Esophagus (tissue), 2 donors: ENCODE data around the gene ARHGDIA. TPM values are rescaled to one million over a fixed set of nuclear protein-coding genes. Genes with fewer than 3 reads are reported as not detected.

Source experiments
- H3K27ac ChIP-seq, 2 donors: one replicate each; pipeline ENCODE4 v1.5.1; 2013; ENCODE audit warnings: low read depth in 2 of 2, mild to moderate bottlenecking in 2 of 2, inconsistent platforms in 1 of 2, low read length in 1 of 2, moderate library complexity in 1 of 2
- H3K27me3 ChIP-seq, 2 donors: one replicate each; pipeline ENCODE4 v1.6.1; 2013; ENCODE audit warnings: low read length in 2 of 2, control low read depth in 1 of 2, mild to moderate bottlenecking in 1 of 2; ENCODE audit not compliant: insufficient read depth in 2 of 2, control insufficient read depth in 1 of 2
- H3K36me3 ChIP-seq, 2 donors: one replicate each; pipeline ENCODE4 v1.6.1; 2013; ENCODE audit warnings: low read length in 1 of 2; ENCODE audit not compliant: control insufficient read depth in 2 of 2, insufficient read depth in 2 of 2
- H3K4me1 ChIP-seq, 2 donors: one replicate each; pipeline ENCODE4 v1.6.1; 2013; ENCODE audit warnings: low read length in 1 of 2; ENCODE audit not compliant: control insufficient read depth in 2 of 2, insufficient read depth in 2 of 2
- H3K4me3 ChIP-seq, 2 donors: one replicate each; pipeline ENCODE4 v1.5.1; 2013; ENCODE audit warnings: low read length in 2 of 2, mild to moderate bottlenecking in 2 of 2, low read depth in 1 of 2, moderate library complexity in 1 of 2
- H3K9me3 ChIP-seq, 2 donors: one replicate each; pipeline ENCODE4 v1.6.1; 2013; ENCODE audit warnings: mild to moderate bottlenecking in 2 of 2, low read depth in 1 of 2, low read length in 1 of 2, moderate library complexity in 1 of 2; ENCODE audit not compliant: control insufficient read depth in 2 of 2, insufficient read depth in 1 of 2
- WGBS, 2 donors: extraction: QIAGEN DNeasy Blood & Tissue Kit; methylation state at CpG; one replicate each; pipeline ENCODE4 v1.1.7; 2013; 5-methylcytosine and 5-hydroxymethylcytosine counted together
- polyA plus RNA-seq, 2 donors: library from polyadenylated mRNA; stranded (reverse); fragments of 200-250 nt; gene quantifications; one replicate each; pipeline ENCODE4 v1.2.3, GENCODE V29; 2013
- donor health status: healthy with polysubstance abuse.
- donor health status: Bipolar disorder and iron deficiency.

Gene ARHGDIA
- polyA plus RNA-seq, 2 donors, result 201 to 209 TPM

- peaks cover 3 to 15% of the 10 kb centered on the region in 2 donors for H3K4me1 ChIP-seq
- no peaks in the 10 kb centered on the region for H3K9me3 ChIP-seq
- H3K36me3 ChIP-seq, result peaks cover 16 to 43% of the 10 kb centered on the region in 2 donors
- no peaks in the 10 kb centered on the region for H3K27me3 ChIP-seq
- H3K27ac ChIP-seq, result no peak overlapping the region
- no peak overlapping the region for H3K4me3 ChIP-seq
- 89 to 90% methylated on average over 9 of the region's 9 CpGs for WGBS, 2 donors
Measured at GRCh38 chr17:81889602-81890001, 18.5 kb upstream of the ARHGDIA start.

- 91 to 93% methylated on average over 16 of the region's 16 CpGs for WGBS, 2 donors
- H3K4me1 ChIP-seq, result peaks cover 3 to 15% of the 10 kb centered on the region in 2 donors
- no peak overlapping the region for H3K4me3 ChIP-seq
- H3K27me3 ChIP-seq, result no peaks in the 10 kb centered on the region
- no peak overlapping the region for H3K27ac ChIP-seq
- peaks cover 16 to 45% of the 10 kb centered on the region in 2 donors for H3K36me3 ChIP-seq
- no peaks in the 10 kb centered on the region for H3K9me3 ChIP-seq
Measured at GRCh38 chr17:81888988-81889595, 18.0 kb upstream of the ARHGDIA start.

- Histone ChIP-seq H3K27ac (no peak overlapping the region), H3K27me3 (no peaks in the 10 kb centered on the region), H3K4me3 (no peak overlapping the region), H3K36me3 (peaks cover 16 to 45% of the 10 kb centered on the region in 2 donors), H3K4me1 (peaks cover 3 to 15% of the 10 kb centered on the region in 2 donors), H3K9me3 (no peaks in the 10 kb centered on the region)
- WGBS, 2 donors, result 94 to 95% methylated on average over 44 of the region's 44 CpGs
Measured at GRCh38 chr17:81888105-81888987, 17.2 kb upstream of the ARHGDIA start.

DNA sequence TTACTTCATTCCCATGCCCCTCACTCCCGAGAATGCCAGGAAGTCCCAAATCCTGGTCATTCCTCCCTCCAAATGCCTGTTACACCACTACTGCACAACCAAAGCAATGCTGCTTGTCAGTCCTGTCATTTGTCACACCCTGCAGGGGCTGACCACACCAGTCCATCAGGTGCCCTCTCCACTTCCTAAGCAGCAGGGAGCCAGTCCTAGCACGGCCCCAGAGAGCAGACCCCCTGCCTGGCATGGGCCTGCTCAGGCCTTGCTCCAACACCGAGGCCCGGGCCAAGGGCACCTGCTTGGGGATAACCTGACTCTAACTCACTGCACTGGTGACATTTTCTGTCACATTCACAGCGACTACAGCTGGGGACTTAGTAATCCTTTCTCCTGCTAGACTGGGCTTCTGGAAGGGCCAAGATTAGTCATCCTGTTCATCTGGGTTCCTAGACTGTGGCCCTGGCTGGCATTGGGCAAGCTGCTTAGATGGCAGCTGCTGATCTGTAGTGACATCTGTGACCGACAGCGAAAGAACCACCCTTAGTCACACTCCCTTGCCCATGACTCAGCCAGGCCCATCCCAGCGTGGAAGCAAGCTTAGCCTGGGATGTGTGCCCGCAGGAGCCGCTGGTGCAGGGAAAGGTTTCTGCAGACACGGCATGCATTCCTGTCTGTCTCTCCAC lies 14.9 kb upstream of the ARHGDIA start:
- no peaks in the 10 kb centered on the region for H3K9me3 ChIP-seq
- no peaks in the 10 kb centered on the region for H3K27me3 ChIP-seq
- WGBS, 2 donors, result 62 to 75% methylated on average over 11 of the region's 11 CpGs
- H3K4me1 ChIP-seq, result peaks cover 3 to 15% of the 10 kb centered on the region in 2 donors
- H3K36me3 ChIP-seq, result peaks cover 16 to 45% of the 10 kb centered on the region in 2 donors
- peak overlapping the region; percentile 85 to 93 for H3K27ac ChIP-seq
- no peak overlapping the region for H3K4me3 ChIP-seq

- Histone ChIP-seq H3K9me3 (no peaks in the 10 kb centered on the region), H3K36me3 (peaks cover 16 to 45% of the 10 kb centered on the region in 2 donors), H3K4me1 (peaks cover 3 to 15% of the 10 kb centered on the region in 2 donors), H3K4me3 (no peak overlapping the region), H3K27ac (peak overlapping the region; percentile 85 to 93), H3K27me3 (no peaks in the 10 kb centered on the region)
- 81 to 89% methylated on average over 10 of the region's 10 CpGs for WGBS, 2 donors
Measured at GRCh38 chr17:81885454-81885853, 14.3 kb upstream of the ARHGDIA start.

- Histone ChIP-seq H3K36me3 (peaks cover 16 to 45% of the 10 kb centered on the region in 2 donors), H3K9me3 (no peaks in the 10 kb centered on the region), H3K27me3 (no peaks in the 10 kb centered on the region), H3K27ac (peak overlapping the region; percentile 85 to 93), H3K4me3 (no peak overlapping the region), H3K4me1 (peaks cover 0 to 13% of the 10 kb centered on the region in 2 donors)
- 92 to 95% methylated on average over 5 of the region's 5 CpGs for WGBS, 2 donors
Measured at GRCh38 chr17:81884968-81885367, 13.8 kb upstream of the ARHGDIA start.

DNA sequence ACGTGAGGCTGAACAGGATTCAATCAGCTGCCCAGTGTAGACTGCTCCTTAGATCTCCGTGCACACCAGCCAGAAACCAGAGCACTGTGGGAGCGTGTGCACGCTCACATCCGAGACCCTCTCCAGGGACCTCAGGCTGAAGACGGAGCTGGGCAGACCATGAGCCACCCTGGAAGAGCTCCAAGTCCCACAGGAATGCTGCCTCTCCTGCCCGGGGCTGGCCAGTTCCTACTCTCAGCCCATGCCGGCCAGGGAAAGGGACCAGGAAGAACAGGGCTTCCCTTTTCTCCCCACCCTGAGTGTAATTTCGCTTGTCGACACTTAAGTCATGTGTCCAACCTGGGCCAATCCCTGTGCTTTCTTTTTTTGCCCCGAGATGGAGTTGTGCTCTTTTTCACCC lies 13.4 kb upstream of the ARHGDIA start:
- no peaks in the 10 kb centered on the region for H3K27me3 ChIP-seq
- peak overlapping the region in 1 of 2 donors; percentile 44 for H3K27ac ChIP-seq
- peaks cover 13 to 42% of the 10 kb centered on the region in 2 donors for H3K36me3 ChIP-seq
- 69 to 79% methylated on average over 11 of the region's 11 CpGs for WGBS, 2 donors
- no peak overlapping the region for H3K4me3 ChIP-seq
- H3K9me3 ChIP-seq, result no peaks in the 10 kb centered on the region
- H3K4me1 ChIP-seq, result peaks cover 0 to 13% of the 10 kb centered on the region in 2 donors

DNA sequence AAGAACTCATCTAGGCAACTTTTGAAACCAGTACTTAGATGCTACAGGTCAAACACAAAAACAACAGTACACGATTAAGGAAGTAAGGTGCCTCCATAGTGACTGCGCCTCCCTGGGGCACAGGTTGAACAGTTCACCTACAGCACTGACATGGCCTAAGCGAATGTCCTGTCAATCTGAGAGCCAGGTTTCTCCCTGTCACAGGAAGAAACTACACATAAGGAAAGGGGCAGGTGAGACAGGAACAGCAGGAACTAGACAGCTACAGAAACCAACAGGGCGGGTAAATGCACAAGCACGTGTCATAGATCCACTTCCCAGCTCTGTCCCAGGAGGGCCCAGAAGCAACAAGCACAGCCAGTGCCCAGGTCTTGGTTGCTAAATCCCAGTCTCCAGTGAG lies 8.0 kb upstream of the ARHGDIA start:
- Histone ChIP-seq H3K27ac (peak overlapping the region; percentile 82 to 93), H3K9me3 (no peaks in the 10 kb centered on the region), H3K4me3 (no peak overlapping the region), H3K4me1 (no peaks in the 10 kb centered on the region), H3K36me3 (peaks cover 0 to 3% of the 10 kb centered on the region in 2 donors), H3K27me3 (no peaks in the 10 kb centered on the region)
- WGBS, 2 donors, result 72 to 77% methylated on average over 5 of the region's 5 CpGs

- 77 to 89% methylated on average over 3 of the region's 3 CpGs for WGBS, 2 donors
- Histone ChIP-seq H3K4me1 (no peaks in the 10 kb centered on the region), H3K27me3 (no peaks in the 10 kb centered on the region), H3K4me3 (no peak overlapping the region), H3K9me3 (no peaks in the 10 kb centered on the region), H3K36me3 (peaks cover 0 to 2% of the 10 kb centered on the region in 2 donors), H3K27ac (no peak overlapping the region)
Measured at GRCh38 chr17:81878294-81878693, 7.2 kb upstream of the ARHGDIA start.
